ENCODE data around the gene MSANTD7.
"Not testable (repeated sequence)": the region's sequence is repeated elsewhere in the genome, so short reads cannot be mapped to it uniquely, and the experiment has no call there.

Gene MSANTD7, protein sequence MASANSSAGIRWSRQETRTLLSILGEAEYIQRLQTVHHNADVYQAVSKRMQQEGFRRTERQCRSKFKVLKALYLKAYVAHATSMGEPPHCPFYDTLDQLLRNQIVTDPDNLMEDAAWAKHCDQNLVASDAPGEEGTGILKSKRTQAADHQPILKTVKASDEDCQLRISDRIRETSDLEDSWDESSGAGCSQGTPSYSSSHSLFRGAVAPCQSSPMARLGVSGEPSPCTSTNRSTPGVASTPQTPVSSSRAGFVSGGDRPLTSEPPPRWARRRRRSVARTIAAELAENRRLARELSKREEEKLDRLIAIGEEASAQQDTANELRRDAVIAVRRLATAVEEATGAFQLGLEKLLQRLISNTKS

DNA sequence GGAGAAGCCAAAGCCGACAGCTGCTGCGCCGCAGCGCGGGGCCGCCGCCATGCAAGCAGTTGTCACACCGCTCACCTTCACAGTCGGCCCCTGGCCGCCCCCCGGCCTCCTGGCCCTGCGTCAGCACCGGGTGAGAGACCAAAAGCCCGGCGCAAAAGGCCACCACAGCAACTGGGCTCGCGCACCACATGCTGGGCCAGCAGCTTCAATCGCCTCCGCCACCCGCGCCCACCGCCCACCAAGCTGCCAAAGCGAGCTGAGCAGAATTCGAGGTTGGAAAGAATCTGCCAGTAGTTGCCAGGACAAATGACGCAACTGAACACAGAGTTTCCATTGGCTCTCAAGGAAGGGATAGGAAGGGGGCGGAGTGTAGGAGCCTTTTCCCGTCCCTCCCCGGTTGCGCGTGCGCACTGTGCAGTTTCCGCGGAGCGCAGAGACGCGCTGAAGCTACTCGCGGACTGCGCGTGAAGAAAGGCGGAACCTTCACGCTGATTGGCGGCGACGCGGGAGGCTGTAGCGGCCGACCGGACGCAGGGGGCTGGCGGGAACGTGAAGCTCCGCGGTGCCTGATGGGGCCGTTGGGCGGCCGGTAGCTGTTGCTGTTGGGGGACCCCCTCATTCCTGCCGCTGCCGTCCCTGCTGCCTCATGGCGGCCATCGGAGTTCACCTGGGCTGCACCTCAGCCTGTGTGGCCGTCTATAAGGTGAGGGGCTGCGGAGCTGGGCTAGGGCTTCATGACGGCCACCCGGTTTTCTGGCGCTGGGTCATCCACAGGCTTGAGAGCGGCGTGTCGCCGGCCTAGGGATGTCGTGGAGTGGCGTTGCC is at the start of gene MSANTD7, which contains the start of the genes CDNF and HSPA14:
MSANTD7 (plus strand) TSS at position 550 of the 825 bp plus-strand sequence. CDS start 3,979 bp downstream, outside the sequence.
CDNF (minus strand) TSS at position 281 of the 825 bp plus-strand sequence; CDS start at position 190, 91 bp downstream.
HSPA14 (plus strand) TSS at position 550 of the 825 bp plus-strand sequence; CDS start at position 647, 97 bp downstream.
- DNase-seq (ENCODE audit: low spot score), result peak; percentile 100

DNA sequence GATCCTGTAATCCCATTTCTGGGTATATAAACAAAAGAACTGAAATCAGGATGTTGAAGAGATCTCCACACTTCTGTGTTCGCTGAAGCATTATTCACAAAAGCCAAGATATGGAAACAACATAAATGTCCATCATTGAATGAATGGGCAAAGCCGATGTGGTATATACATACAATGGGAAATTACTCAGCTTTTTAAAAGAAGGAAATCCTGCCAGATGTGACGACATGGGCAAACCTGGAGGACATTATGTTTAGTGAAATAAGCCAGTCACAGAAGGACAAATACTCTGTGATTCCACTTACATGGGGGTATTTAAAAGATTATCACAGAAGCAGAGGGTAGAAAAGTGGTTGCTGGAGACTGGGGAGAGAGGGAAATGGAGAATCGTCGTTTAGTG is 39.5 kb upstream of the MSANTD7 start:
- no peak for DNase-seq (ENCODE audit: low spot score)

DNA sequence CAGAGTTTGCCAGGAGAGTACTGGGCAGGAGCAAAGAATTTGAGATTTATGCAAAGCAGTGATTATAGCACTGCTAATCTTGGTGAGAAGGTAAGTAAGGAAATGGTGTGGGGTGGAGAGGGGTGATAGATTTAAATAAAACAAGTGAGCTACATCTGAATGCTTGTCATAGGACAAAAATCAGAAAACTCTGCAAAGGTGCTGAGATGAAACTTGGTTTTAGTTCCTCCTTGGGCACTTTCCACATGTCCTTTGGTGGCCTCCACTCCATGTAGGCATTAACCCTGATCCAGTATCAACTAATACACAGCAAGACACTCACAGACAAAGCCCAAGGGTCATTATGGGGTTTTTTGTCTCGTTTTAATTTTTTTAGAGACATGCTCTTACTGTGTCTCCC is 37.7 kb upstream of the MSANTD7 start:
- DNase-seq (ENCODE audit: low spot score), result no peak

DNA sequence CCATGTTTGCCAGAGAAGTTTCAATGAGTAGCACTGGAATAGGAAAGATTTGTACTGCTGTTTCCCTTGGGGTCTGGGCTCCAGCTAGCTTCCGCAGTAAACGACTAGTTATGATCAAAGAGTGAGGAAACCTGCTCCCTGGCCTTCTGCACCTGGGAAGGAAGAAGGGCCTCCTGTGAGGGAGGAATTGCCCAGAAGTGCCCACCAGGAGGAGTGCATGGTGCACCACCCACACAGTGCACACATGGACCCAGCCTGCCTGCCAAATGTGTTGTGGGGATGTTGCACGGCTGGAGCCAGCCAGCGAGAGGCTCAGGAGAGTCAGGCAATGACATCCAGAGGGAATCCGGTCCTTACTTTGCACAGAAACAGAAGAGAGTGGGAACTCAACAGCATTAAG is 36.4 kb upstream of the MSANTD7 start:
- DNase-seq (ENCODE audit: low spot score), result no peak

- no peak for DNase-seq (ENCODE audit: low spot score)
Measured at GRCh38 chr10:14803827-14804226, 34.3 kb upstream of the MSANTD7 start.

- DNase-seq (ENCODE audit: low spot score), result no peak
Measured at GRCh38 chr10:14806318-14806717, 31.8 kb upstream of the MSANTD7 start.

- no peak for DNase-seq (ENCODE audit: low spot score)
Measured at GRCh38 chr10:14810969-14811953, 26.8 kb upstream of the MSANTD7 start.

GRCh38 chr10:14812271-14812670 is 25.8 kb upstream of the MSANTD7 start:
- DNase-seq (ENCODE audit: low spot score), result no peak

GRCh38 chr10:14815681-14816080 is 22.4 kb upstream of the MSANTD7 start:
- DNase-seq (ENCODE audit: low spot score), result no peak

- DNase-seq (ENCODE audit: low spot score), result not testable (repeated sequence)
Measured at GRCh38 chr10:14816717-14817116, 21.4 kb upstream of the MSANTD7 start.

- no peak for DNase-seq (ENCODE audit: low spot score)
Measured at GRCh38 chr10:14820010-14820774, 17.9 kb upstream of the MSANTD7 start.

- DNase-seq (ENCODE audit: low spot score), result no peak
Measured at GRCh38 chr10:14820775-14821154, 17.3 kb upstream of the MSANTD7 start.

GRCh38 chr10:14821635-14822375 is 16.3 kb upstream of the MSANTD7 start:
- DNase-seq (ENCODE audit: low spot score), result no peak

DNA sequence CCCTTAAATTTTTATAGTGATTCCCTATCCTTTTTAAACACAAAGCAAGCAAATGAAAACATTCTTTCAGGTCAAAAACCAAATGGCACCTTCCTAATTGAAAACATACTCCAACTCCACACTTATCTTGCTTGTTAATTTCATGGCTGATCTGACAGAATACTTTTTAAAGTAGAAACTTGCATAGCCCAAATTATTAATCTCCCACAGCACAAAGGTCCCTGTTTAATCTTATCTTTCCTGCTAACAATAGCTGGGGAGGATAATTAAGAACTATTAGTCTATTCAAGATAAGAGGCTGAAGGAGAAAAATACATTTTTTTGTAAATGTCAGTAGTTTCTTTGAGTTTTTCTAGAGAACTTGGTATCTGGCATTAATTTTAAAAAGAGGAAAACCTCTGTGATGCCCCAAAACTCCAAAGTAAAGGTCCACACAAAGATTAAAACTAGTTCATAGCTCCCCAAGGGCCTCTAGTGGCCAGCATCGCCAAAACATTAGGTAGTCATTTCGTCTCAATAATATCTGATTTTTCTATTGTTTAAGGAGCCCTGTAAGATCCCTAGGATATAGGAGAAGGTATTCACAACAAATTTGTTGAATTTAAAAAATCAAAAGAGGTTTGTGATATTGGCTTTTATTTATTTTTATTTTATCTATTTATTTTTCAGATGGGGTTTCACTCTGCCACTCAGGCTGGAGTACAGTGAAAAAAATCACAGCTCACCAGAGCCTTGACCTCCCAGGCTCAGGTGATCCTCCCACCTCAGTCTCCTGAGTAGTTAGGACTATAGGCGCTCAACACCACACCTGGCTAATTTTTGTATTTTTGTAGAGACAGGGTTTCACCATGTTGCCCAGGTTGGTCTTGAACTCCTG is 15.0 kb upstream of the MSANTD7 start:
- DNase-seq (ENCODE audit: low spot score), result no peak

- DNase-seq (ENCODE audit: low spot score), result no peak
Measured at GRCh38 chr10:14823966-14824365, 14.1 kb upstream of the MSANTD7 start.

GRCh38 chr10:14826076-14826829 is 11.9 kb upstream of the MSANTD7 start:
- DNase-seq (ENCODE audit: low spot score), result no peak

- no peak for DNase-seq (ENCODE audit: low spot score)
Measured at GRCh38 chr10:14833106-14833505, 5.0 kb upstream of the MSANTD7 start.

- DNase-seq (ENCODE audit: low spot score), result no peak
Measured at GRCh38 chr10:14836208-14836607, 1.9 kb upstream of the MSANTD7 start.
